ENCODE results near the gene SURF2. TPM values are rescaled to one million over a fixed set of nuclear protein-coding genes. Genes with fewer than 3 reads are reported as not detected.

Gene SURF2
- total and polyA plus RNA-seq, 9 of the 15 experiments (the other 6 are each of a cell fraction or from before 2014, with no cell fraction given) = 5.5 to 82.5 (median 21.3) TPM

- TF ChIP-seq PREB (CRISPR knock-in tag; IDR thresholded peaks at IDR 0.05) (no peak), HBP1 (CRISPR knock-in tag; IDR thresholded peaks at IDR 0.05) (peak; percentile 70; the same call in 1 of the 2 replicates), GABPB1 (CRISPR knock-in tag; IDR thresholded peaks at IDR 0.05) (peak; percentile 73), NR3C1 (CRISPR knock-in tag; IDR thresholded peaks at IDR 0.05) (0 out of 2 replicates have a peak, but pooled peaks have one; percentile 33), ZBTB5 (IDR thresholded peaks at IDR 0.05) (no peak), GABPA (tag; conservative IDR thresholded peaks at IDR 0.05; ENCODE audit: low read depth) (0 out of 2 replicates have a peak, but pooled peaks have one; percentile 25), ZSCAN29 (IDR thresholded peaks at IDR 0.05) (peak; percentile 48; the same call in 1 of the 2 replicates), ZNF79 (CRISPR knock-in tag; IDR thresholded peaks at IDR 0.05; ENCODE audit: low read depth) (no peak), TAF7 (tag; IDR thresholded peaks at IDR 0.05) (peak; percentile 100), HOMEZ (CRISPR knock-in tag; IDR thresholded peaks at IDR 0.05) (no peak), ETV5 (CRISPR knock-in tag; IDR thresholded peaks at IDR 0.05; ENCODE audit: low read depth) (peak; percentile 68; the same call in 1 of the 2 replicates), KAT2B (IDR thresholded peaks at IDR 0.05; ENCODE audit: low read depth, low read length) (peak; percentile 34), FOSL1 (tag; conservative IDR thresholded peaks at IDR 0.05) (no peak), RFX1 (IDR thresholded peaks at IDR 0.05) (no peak), TFAP4 (CRISPR knock-in tag; IDR thresholded peaks at IDR 0.05; ENCODE audit: borderline replicate concordance) (peak; percentile 69; the same call in 1 of the 2 replicates), MAX (CRISPR knock-in tag; IDR thresholded peaks at IDR 0.05) (peak; percentile 76), NRF1 (conservative IDR thresholded peaks at IDR 0.05 in 1 of 2, IDR thresholded peaks at IDR 0.05 in 1 of 2) (0 out of 4 replicates have a peak, but pooled peaks of 1 of the 2 experiments have one; percentile 8), FOXK2 (conservative IDR thresholded peaks at IDR 0.05 in 1 of 2, IDR thresholded peaks at IDR 0.05 in 1 of 2; ENCODE audit: low read depth in 2 of 2) (peak; percentile 55 to 82; a peak in 3 of 4 replicates), MAFF (IDR thresholded peaks at IDR 0.05; ENCODE audit: low read length) (peak; percentile 69; the same call in 1 of the 2 replicates), HCFC1 (IDR thresholded peaks at IDR 0.05; ENCODE audit: low read depth, low read length) (peak; percentile 73), MTA2 (IDR thresholded peaks at IDR 0.05; ENCODE audit: low read depth) (no peak)
Observed at GRCh38 chr9:133347985-133348717, 8.2 kb upstream of the SURF2 start, which contains the start of the genes MED22 and RPL7A (continued).
